ENCODE measurements around the gene NACAD.

Gene NACAD

GRCh38 chr7:45126920-45127319 lies 38.2 kb upstream of the NACAD start:
- no peaks in the 10 kb centered on the region for H3K9me3 ChIP-seq (ENCODE audit: control insufficient read depth, insufficient read depth, low read length)
- WGBS (ENCODE audit: insufficient coverage, insufficient read length), result no CpG with 5 or more reads among the region's 6 CpGs

DNA sequence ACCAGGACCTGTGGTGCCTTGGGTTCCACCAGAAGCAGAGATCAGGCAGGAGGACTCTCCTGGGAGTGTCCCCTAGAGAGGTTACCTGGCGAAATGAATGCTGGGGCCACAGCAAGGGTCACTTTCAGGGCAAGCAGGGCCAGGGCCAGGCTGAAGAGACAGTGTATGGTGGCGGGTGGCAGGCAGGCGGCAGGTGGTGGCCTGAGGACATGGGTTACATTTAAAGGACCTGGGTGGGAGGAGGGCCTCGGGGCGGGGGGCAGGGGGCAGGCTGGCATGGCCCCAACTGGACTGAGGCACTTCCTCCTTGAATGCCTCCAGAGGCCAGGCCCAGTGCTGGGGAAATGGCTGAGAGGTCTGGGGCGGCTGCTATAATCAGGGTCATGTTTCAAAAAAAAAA lies 37.4 kb upstream of the NACAD start:
- Histone ChIP-seq H3K9me3 (ENCODE audit: control insufficient read depth, insufficient read depth, low read length) (no peaks in the 10 kb centered on the region), H3K4me1 (ENCODE audit: control insufficient read depth, insufficient read depth, low read length) (peaks cover 7% of the 10 kb centered on the region; the same call in 1 of the 2 replicates), H3K36me3 (ENCODE audit: control insufficient read depth, insufficient read depth, low read length) (no peaks in the 10 kb centered on the region), H3K4me3 (ENCODE audit: low read length) (no peak overlapping the region), H3K27me3 (ENCODE audit: control insufficient read depth, insufficient read depth, low read length) (no peaks in the 10 kb centered on the region), H3K27ac (ENCODE audit: low read length) (no peak overlapping the region)
- no CpG with 5 or more reads among the region's 6 CpGs for WGBS (ENCODE audit: insufficient coverage, insufficient read length)
- DNase-seq (ENCODE audit: low read depth, low spot score), result no peak

More at GRCh38 chr7:45126920-45127319, 38.2 kb upstream of the NACAD start:
- Histone ChIP-seq H3K36me3 (ENCODE audit: control insufficient read depth, insufficient read depth, low read length) (no peaks in the 10 kb centered on the region), H3K27ac (ENCODE audit: low read length) (no peak overlapping the region), H3K4me3 (ENCODE audit: low read length) (no peak overlapping the region), H3K4me1 (ENCODE audit: control insufficient read depth, insufficient read depth, low read length) (peaks cover 7% of the 10 kb centered on the region; the same call in 1 of the 2 replicates), H3K27me3 (ENCODE audit: control insufficient read depth, insufficient read depth, low read length) (no peaks in the 10 kb centered on the region)
- DNase-seq (ENCODE audit: low read depth, low spot score), result no peak

DNA sequence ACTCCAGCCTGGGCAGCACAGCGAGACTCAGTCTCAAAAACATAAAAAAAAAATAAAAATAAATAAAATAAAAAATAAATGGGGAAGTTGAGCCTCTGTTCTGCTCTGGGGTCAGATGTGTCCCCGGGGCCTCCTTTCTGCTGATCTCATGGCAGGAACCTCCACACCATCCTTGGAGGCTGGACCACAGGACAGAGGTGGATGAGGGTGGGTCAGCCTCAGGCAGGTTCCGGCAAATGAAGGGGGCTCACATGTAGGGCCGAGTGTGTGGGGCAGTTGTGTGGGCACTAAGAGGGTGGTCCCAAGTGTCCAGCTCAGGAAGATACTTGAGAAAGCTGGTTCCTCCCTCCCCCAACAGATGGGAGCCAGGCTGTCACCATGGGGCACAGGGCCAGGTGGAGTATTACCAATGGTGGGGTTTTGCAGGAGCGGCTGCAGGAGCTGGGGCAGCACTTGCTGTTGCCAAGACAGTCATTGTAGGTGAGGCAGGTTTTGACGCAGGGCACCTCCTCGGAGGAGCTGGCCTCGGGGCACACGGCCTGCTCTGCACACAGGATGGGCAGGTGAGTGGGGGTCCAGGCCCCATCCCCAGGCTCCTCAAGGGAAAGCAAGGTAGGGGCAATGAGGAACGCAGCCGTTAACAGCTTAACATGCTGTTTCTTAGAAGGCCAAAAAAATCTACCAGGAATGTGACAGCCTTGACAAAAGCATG lies 36.6 kb upstream of the NACAD start:
- H3K27me3 ChIP-seq (ENCODE audit: control insufficient read depth, insufficient read depth, low read length), result no peaks in the 10 kb centered on the region
- H3K9me3 ChIP-seq (ENCODE audit: control insufficient read depth, insufficient read depth, low read length), result no peaks in the 10 kb centered on the region
- H3K27ac ChIP-seq (ENCODE audit: low read length), result no peak overlapping the region
- no peaks in the 10 kb centered on the region for H3K36me3 ChIP-seq (ENCODE audit: control insufficient read depth, insufficient read depth, low read length)
- H3K4me3 ChIP-seq (ENCODE audit: low read length), result no peak overlapping the region
- DNase-seq (ENCODE audit: low read depth, low spot score), result no peak
- no CpG with 5 or more reads among the region's 11 CpGs for WGBS (ENCODE audit: insufficient coverage, insufficient read length)
- peaks cover 7% of the 10 kb centered on the region; the same call in 1 of the 2 replicates for H3K4me1 ChIP-seq (ENCODE audit: control insufficient read depth, insufficient read depth, low read length)

- Histone ChIP-seq H3K36me3 (ENCODE audit: control insufficient read depth, insufficient read depth, low read length) (no peaks in the 10 kb centered on the region), H3K27me3 (ENCODE audit: control insufficient read depth, insufficient read depth, low read length) (no peaks in the 10 kb centered on the region), H3K4me1 (ENCODE audit: control insufficient read depth, insufficient read depth, low read length) (peaks cover 7% of the 10 kb centered on the region; the same call in 1 of the 2 replicates), H3K27ac (ENCODE audit: low read length) (no peak overlapping the region), H3K4me3 (ENCODE audit: low read length) (no peak overlapping the region), H3K9me3 (ENCODE audit: control insufficient read depth, insufficient read depth, low read length) (no peaks in the 10 kb centered on the region)
- no peak for DNase-seq (ENCODE audit: low read depth, low spot score)
- WGBS (ENCODE audit: insufficient coverage, insufficient read length), result no CpG with 5 or more reads among the region's 12 CpGs
Observed at GRCh38 chr7:45123913-45124710, 35.3 kb upstream of the NACAD start.

DNA sequence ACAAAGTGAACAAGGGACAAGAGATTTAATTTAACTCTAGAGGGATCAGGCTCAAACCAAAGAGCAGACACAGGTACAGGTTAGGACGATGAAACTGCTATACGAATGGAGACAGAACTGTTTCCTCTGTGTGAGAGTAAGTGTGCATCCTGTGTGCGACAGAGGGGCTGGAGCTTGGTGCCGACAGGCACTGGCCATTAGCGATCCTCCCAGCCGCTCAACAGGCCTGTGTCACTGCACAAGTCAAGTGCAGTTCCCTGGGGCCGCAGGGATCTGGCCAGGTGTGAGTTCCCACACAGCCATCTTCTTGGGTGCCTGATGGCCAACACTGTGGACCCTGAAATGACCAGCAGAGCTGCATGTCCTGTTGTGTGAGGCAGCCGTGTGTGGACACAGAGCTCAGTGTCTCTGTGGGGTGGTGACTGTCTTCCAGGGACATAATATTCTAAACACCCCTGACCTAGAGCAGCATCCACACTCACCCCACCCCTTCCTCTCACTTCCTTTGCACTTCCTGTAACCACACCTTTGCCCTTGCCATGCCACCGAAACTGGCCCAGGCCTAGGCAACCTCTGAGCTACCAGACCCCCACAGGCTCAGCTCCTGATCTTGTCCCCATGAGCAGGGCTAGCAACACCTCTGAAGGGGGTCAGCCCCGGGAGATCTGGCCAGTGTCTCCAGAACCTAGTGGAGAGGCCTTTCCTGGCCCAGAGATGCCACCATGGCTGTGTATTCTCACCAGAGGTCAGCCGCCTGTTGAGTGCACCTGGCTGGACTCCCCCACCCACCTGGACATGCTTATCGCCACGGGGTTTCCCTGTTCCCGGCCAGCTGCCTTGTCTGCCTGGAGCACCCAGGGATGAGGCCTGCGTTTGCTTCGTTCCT lies 34.4 kb upstream of the NACAD start:
- Histone ChIP-seq H3K36me3 (ENCODE audit: control insufficient read depth, insufficient read depth, low read length) (no peaks in the 10 kb centered on the region), H3K27me3 (ENCODE audit: control insufficient read depth, insufficient read depth, low read length) (no peaks in the 10 kb centered on the region), H3K4me3 (ENCODE audit: low read length) (no peak overlapping the region), H3K4me1 (ENCODE audit: control insufficient read depth, insufficient read depth, low read length) (peaks cover 7% of the 10 kb centered on the region; the same call in 1 of the 2 replicates), H3K27ac (ENCODE audit: low read length) (no peak overlapping the region), H3K9me3 (ENCODE audit: control insufficient read depth, insufficient read depth, low read length) (no peaks in the 10 kb centered on the region)
- no peak for DNase-seq (ENCODE audit: low read depth, low spot score)
- WGBS (ENCODE audit: insufficient coverage, insufficient read length), result no CpG with 5 or more reads among the region's 16 CpGs

DNA sequence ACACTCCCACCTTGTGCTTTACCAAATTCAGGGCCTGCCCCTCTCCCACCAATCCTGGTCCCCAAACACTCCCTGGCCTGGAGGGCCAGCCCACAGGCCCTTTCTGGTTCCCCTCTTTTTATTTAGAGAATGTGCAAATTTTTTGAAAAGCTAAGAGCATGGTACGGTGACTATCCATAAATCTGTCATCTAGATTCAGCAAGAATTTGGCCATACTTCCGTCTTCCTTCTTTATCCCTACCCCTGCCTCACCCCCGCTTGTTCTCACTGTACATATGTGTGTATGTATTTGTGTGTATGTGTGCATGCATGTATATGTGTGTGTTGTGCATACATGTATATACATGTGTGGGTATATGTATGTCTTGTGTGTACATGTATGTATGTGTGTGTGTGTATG lies 30.8 kb upstream of the NACAD start:
- H3K27ac ChIP-seq (ENCODE audit: low read length), result no peak overlapping the region
- no CpG with 5 or more reads among the region's 3 CpGs for WGBS (ENCODE audit: insufficient coverage, insufficient read length)
- peaks cover 7% of the 10 kb centered on the region; the same call in 1 of the 2 replicates for H3K4me1 ChIP-seq (ENCODE audit: control insufficient read depth, insufficient read depth, low read length)
- H3K9me3 ChIP-seq (ENCODE audit: control insufficient read depth, insufficient read depth, low read length), result no peaks in the 10 kb centered on the region
- no peak for DNase-seq (ENCODE audit: low read depth, low spot score)
- H3K27me3 ChIP-seq (ENCODE audit: control insufficient read depth, insufficient read depth, low read length), result no peaks in the 10 kb centered on the region
- H3K36me3 ChIP-seq (ENCODE audit: control insufficient read depth, insufficient read depth, low read length), result no peaks in the 10 kb centered on the region
- H3K4me3 ChIP-seq (ENCODE audit: low read length), result no peak overlapping the region

DNA sequence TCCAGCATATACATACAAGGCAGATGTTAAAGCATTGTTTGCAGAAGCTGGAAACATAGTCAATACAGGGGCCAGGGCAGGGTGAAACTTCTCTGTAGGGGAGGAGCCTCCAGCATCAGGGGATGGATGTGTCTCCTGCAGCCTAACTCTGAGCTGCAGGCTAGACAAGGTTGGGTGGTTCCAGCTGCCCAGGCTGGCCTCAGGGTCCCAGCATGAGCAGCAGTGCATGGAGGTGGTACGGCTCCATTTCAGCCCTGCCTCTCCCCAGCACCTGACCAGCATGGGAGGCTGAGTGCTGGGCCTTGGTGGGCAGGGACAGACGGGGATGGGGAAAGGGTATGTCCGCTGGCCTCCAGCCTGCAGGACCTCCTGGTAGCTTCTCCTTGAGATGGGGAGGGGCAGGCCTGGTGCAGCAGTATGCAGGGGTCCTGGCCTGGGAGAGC lies 30.1 kb upstream of the NACAD start:
- H3K4me1 ChIP-seq (ENCODE audit: control insufficient read depth, insufficient read depth, low read length), result 0 out of 2 replicates have a peak, but pooled peaks cover 3% of the 10 kb centered on the region
- DNase-seq (ENCODE audit: low read depth, low spot score), result no peak
- no peak overlapping the region for H3K4me3 ChIP-seq (ENCODE audit: low read length)
- H3K9me3 ChIP-seq (ENCODE audit: control insufficient read depth, insufficient read depth, low read length), result no peaks in the 10 kb centered on the region
- no peak overlapping the region for H3K27ac ChIP-seq (ENCODE audit: low read length)
- no CpG with 5 or more reads among the region's 3 CpGs for WGBS (ENCODE audit: insufficient coverage, insufficient read length)
- H3K27me3 ChIP-seq (ENCODE audit: control insufficient read depth, insufficient read depth, low read length), result no peaks in the 10 kb centered on the region
- no peaks in the 10 kb centered on the region for H3K36me3 ChIP-seq (ENCODE audit: control insufficient read depth, insufficient read depth, low read length)

- H3K27me3 ChIP-seq (ENCODE audit: control insufficient read depth, insufficient read depth, low read length), result no peaks in the 10 kb centered on the region
- H3K4me1 ChIP-seq (ENCODE audit: control insufficient read depth, insufficient read depth, low read length), result no peaks in the 10 kb centered on the region
- no peaks in the 10 kb centered on the region for H3K36me3 ChIP-seq (ENCODE audit: control insufficient read depth, insufficient read depth, low read length)
- no peak overlapping the region for H3K27ac ChIP-seq (ENCODE audit: low read length)
- no peaks in the 10 kb centered on the region for H3K9me3 ChIP-seq (ENCODE audit: control insufficient read depth, insufficient read depth, low read length)
- H3K4me3 ChIP-seq (ENCODE audit: low read length), result no peak overlapping the region
- no CpG with 5 or more reads among the region's 4 CpGs for WGBS (ENCODE audit: insufficient coverage, insufficient read length)
- DNase-seq (ENCODE audit: low read depth, low spot score), result no peak
Observed at GRCh38 chr7:45118292-45118691, 29.5 kb upstream of the NACAD start.

- Histone ChIP-seq H3K4me1 (ENCODE audit: control insufficient read depth, insufficient read depth, low read length) (no peaks in the 10 kb centered on the region), H3K27me3 (ENCODE audit: control insufficient read depth, insufficient read depth, low read length) (no peaks in the 10 kb centered on the region), H3K27ac (ENCODE audit: low read length) (no peak overlapping the region), H3K4me3 (ENCODE audit: low read length) (no peak overlapping the region), H3K9me3 (ENCODE audit: control insufficient read depth, insufficient read depth, low read length) (no peaks in the 10 kb centered on the region), H3K36me3 (ENCODE audit: control insufficient read depth, insufficient read depth, low read length) (no peaks in the 10 kb centered on the region)
- no peak for DNase-seq (ENCODE audit: low read depth, low spot score)
- no CpG with 5 or more reads among the region's 4 CpGs for WGBS (ENCODE audit: insufficient coverage, insufficient read length)
Observed at GRCh38 chr7:45117582-45117981, 28.8 kb upstream of the NACAD start.

GRCh38 chr7:45116048-45116447 lies 27.3 kb upstream of the NACAD start:
- Histone ChIP-seq H3K4me1 (ENCODE audit: control insufficient read depth, insufficient read depth, low read length) (peaks cover 1% of the 10 kb centered on the region; the same call in 1 of the 2 replicates), H3K36me3 (ENCODE audit: control insufficient read depth, insufficient read depth, low read length) (peaks cover 2% of the 10 kb centered on the region; the same call in 1 of the 2 replicates), H3K9me3 (ENCODE audit: control insufficient read depth, insufficient read depth, low read length) (no peaks in the 10 kb centered on the region), H3K27me3 (ENCODE audit: control insufficient read depth, insufficient read depth, low read length) (no peaks in the 10 kb centered on the region), H3K4me3 (ENCODE audit: low read length) (no peak overlapping the region), H3K27ac (ENCODE audit: low read length) (no peak overlapping the region)
- no CpG with 5 or more reads among the region's 1 CpG for WGBS (ENCODE audit: insufficient coverage, insufficient read length)
- DNase-seq (ENCODE audit: low read depth, low spot score), result no peak
